HCT116 (cell line): Measurements from ENCODE around the gene ITPKA. TPM values are rescaled to one million over a fixed set of nuclear protein-coding genes. Genes with fewer than 3 reads are reported as not detected.

Experiments
- ATAC-seq: fragments of 200-7000 bp; cut with Tn5 transposase; 2 replicates; pipeline ENCODE4 v1.9.1; 2020; ENCODE audit warnings: mild to moderate bottlenecking, moderate library complexity
- BruUV-seq: library from RNA; stranded (reverse); fragments of 400-500 nt; replicated peaks from 2 replicates; lab custom pipeline; 2021; lab: Mats Ljungman, UMichigan
- CTCF ChIA-PET: fragments of 300-600 bp; sonication (Branson Sonifier 250); formaldehyde crosslinking; loops from one replicate; lab custom pipeline; 2021; ENCODE audit warnings: antibody characterized with exemption; lab: Charles Lee
- POLR2A ChIA-PET: fragments of 300-600, 350-600 bp; sonication (Branson Sonifier 250); formaldehyde crosslinking; loops from one replicate; lab custom pipeline; 2021; ENCODE audit warnings: antibody characterized with exemption; lab: Charles Lee
- RAD21 ChIA-PET, 2 experiments: fragments of 300-600 bp; sonication (Branson Sonifier 250); formaldehyde crosslinking; loops; one replicate each; lab custom pipeline; 2023; ENCODE audit warnings: low total read pairs in 2 of 2; ENCODE audit not compliant: uncharacterized antibody in 2 of 2, unreplicated experiment in 2 of 2, low non-redundant PET in 1 of 2; lab: Charles Lee
- DNase-seq: peaks from one replicate; pipeline ENCODE4 v3.0.0-alpha.2; 2010; ENCODE audit warnings: low read depth, low spot score
- H2AFZ ChIP-seq: fragments of 200-600 bp; shearing (Covaris generic), sonication (generic); 2 replicates; pipeline ENCODE4 v1.6.1; 2017; ENCODE audit warnings: low read depth, mixed run types, mixed read lengths, antibody characterized with exemption, low read length; ENCODE audit not compliant: poor library complexity, severe bottlenecking
- H3K27ac ChIP-seq: 2 replicates; pipeline ENCODE4 v1.5.1; 2012; ENCODE audit warnings: low read depth, low read length
- H3K27me3 ChIP-seq: fragments of 200-600 bp; sonication (generic); 2 replicates; pipeline ENCODE4 v1.6.1; 2016; ENCODE audit warnings: mixed run types, low read length, mixed read lengths; ENCODE audit not compliant: insufficient read depth
- H3K36me3 ChIP-seq, 2 experiments: fragments of 200-500 bp in 1 of 2; fragments of 200-600 bp in 1 of 2; sonication (Bioruptor generic) in 1 of 2; sonication (generic) in 1 of 2; 2 replicates each; pipeline versions ENCODE4 v1.5.1 to v1.6.1; 2014 to 2016; ENCODE audit warnings: low read length in 2 of 2, inconsistent platforms in 1 of 2, mixed read lengths in 1 of 2, mixed run types in 1 of 2; ENCODE audit not compliant: insufficient read depth in 2 of 2, control insufficient read depth in 1 of 2
- H3K4me1 ChIP-seq, 2 experiments: fragments of 200-600 bp in 1 of 2; sonication (generic) in 1 of 2; 2 replicates each; pipeline versions ENCODE4 v1.5.1 to v1.6.1; 2012 to 2017; ENCODE audit warnings: low read length in 2 of 2, inconsistent platforms in 1 of 2, mild to moderate bottlenecking in 1 of 2, mixed read lengths in 1 of 2, mixed run types in 1 of 2, moderate library complexity in 1 of 2; ENCODE audit not compliant: insufficient read depth in 2 of 2, control insufficient read depth in 1 of 2
- H3K4me2 ChIP-seq: fragments of 200-600 bp; sonication (generic); 2 replicates; pipeline ENCODE4 v1.6.1; 2017; ENCODE audit warnings: mixed run types, low read length, mixed read lengths
- H3K4me3 ChIP-seq, 2 experiments: fragments of 200-600 bp in 1 of 2; sonication (generic) in 1 of 2; replicated peaks in 1 of 2; 2 replicates each; pipeline ENCODE4 v1.5.1; 2011 to 2016; ENCODE audit warnings: low read length in 2 of 2, control low read depth in 1 of 2, low read depth in 1 of 2, mild to moderate bottlenecking in 1 of 2, mixed read lengths in 1 of 2, mixed run types in 1 of 2
- H3K79me2 ChIP-seq: fragments of 200-600 bp; sonication (generic); 2 replicates; pipeline ENCODE4 v1.6.1; 2017; ENCODE audit warnings: mild to moderate bottlenecking, mixed run types, low read length, moderate library complexity, mixed read lengths; ENCODE audit not compliant: insufficient read depth
- H3K9ac ChIP-seq: fragments of 200-600 bp; sonication (generic); 2 replicates; pipeline ENCODE4 v1.6.1; 2016; ENCODE audit warnings: low read length, mixed read lengths
- H3K9me2 ChIP-seq: fragments of 200-600 bp; sonication (generic), shearing (Covaris generic); 2 replicates; pipeline ENCODE4 v1.6.1; 2017; ENCODE audit warnings: mixed run types, mild to moderate bottlenecking, moderate library complexity; ENCODE audit not compliant: insufficient read depth
- H3K9me3 ChIP-seq, 2 experiments: fragments of 200-500 bp in 1 of 2; fragments of 200-600 bp in 1 of 2; sonication (Bioruptor generic) in 1 of 2; sonication (generic) in 1 of 2; 2 replicates each; pipeline ENCODE4 v1.6.1; 2014 to 2017; ENCODE audit warnings: low read length in 2 of 2, mixed read lengths in 2 of 2, inconsistent platforms in 1 of 2, low read depth in 1 of 2, mild to moderate bottlenecking in 1 of 2, mixed run types in 1 of 2, moderate library complexity in 1 of 2; ENCODE audit not compliant: control insufficient read depth in 1 of 2, insufficient read depth in 1 of 2
- H4K20me1 ChIP-seq: fragments of 200-600 bp; sonication (generic), shearing (Covaris generic); 2 replicates; pipeline ENCODE4 v1.6.1; 2017; ENCODE audit warnings: mixed run types, mild to moderate bottlenecking, moderate library complexity; ENCODE audit not compliant: insufficient read depth
- ZBTB33 ChIP-seq: IDR thresholded peaks from 2 replicates; pipeline ENCODE4 v1.6.1; 2011; ENCODE audit warnings: mild to moderate bottlenecking, low read length, moderate library complexity; ENCODE audit not compliant: insufficient replicate concordance; ENCODE audit errors: extremely low read depth
- intact Hi-C: fragments of 100-400 bp; cut with micrococcal nuclease; formaldehyde crosslinking; loops from 2 replicates; pipeline ENCODE4 v1.10.0; 2022
- total RNA-seq: library from RNA; stranded (reverse); gene quantifications from one replicate; pipeline ENCODE4 v1.2.1, GENCODE V29; 2021; ENCODE audit not compliant: unreplicated experiment
- TF ChIP-seq, protein P1 (sequence below), 3 experiments: fragments of 200-600 bp in 1 of 3; sonication (generic) in 1 of 3; IDR thresholded peaks in 2 of 3; conservative IDR thresholded peaks in 1 of 3; 2 replicates each; pipeline ENCODE4 v1.5.1; 2012 to 2017; ENCODE audit warnings: low read depth in 2 of 3, low read length in 2 of 3, antibody characterized with exemption in 1 of 3, borderline replicate concordance in 1 of 3, control low read depth in 1 of 3, mild to moderate bottlenecking in 1 of 3, mixed read lengths in 1 of 3, mixed run types in 1 of 3, moderate library complexity in 1 of 3; ENCODE audit not compliant: insufficient read depth in 1 of 3

ITPKA gene
- total RNA-seq, 1 experiment from 2014 or later: 10.8 TPM

- no peak overlapping the region for H3K4me3 ChIP-seq
- H3K36me3 ChIP-seq: no peaks in the 10 kb centered on the region; a peak in 1 of 4 replicates
- no peaks in the 10 kb centered on the region for H3K79me2 ChIP-seq
- H3K4me2 ChIP-seq: no peak overlapping the region
- TF ChIP-seq ZBTB33: no peak
- TF ChIP-seq, protein P1, sequence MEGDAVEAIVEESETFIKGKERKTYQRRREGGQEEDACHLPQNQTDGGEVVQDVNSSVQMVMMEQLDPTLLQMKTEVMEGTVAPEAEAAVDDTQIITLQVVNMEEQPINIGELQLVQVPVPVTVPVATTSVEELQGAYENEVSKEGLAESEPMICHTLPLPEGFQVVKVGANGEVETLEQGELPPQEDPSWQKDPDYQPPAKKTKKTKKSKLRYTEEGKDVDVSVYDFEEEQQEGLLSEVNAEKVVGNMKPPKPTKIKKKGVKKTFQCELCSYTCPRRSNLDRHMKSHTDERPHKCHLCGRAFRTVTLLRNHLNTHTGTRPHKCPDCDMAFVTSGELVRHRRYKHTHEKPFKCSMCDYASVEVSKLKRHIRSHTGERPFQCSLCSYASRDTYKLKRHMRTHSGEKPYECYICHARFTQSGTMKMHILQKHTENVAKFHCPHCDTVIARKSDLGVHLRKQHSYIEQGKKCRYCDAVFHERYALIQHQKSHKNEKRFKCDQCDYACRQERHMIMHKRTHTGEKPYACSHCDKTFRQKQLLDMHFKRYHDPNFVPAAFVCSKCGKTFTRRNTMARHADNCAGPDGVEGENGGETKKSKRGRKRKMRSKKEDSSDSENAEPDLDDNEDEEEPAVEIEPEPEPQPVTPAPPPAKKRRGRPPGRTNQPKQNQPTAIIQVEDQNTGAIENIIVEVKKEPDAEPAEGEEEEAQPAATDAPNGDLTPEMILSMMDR (IDR thresholded peaks at IDR 0.05 in 2 of 3, conservative IDR thresholded peaks at IDR 0.05 in 1 of 3; ENCODE audit: borderline replicate concordance in 1 of 3, insufficient read depth in 1 of 3, low read depth in 2 of 3, low read length in 2 of 3): peak; percentile 41 to 53 (median 52); a peak in 4 of 6 replicates
- no TSS peak for BruUV-seq
- DNase-seq (no peak), ATAC-seq (peak; percentile 85)
- ChIA-PET POLR2A (no interaction called here), RAD21 (interaction anchor here in 1 of 2 experiments (1.1 kb wide), 1 partner anchor 41 kb away, joined by 4 read pairs; no protein-coding TSS in a partner anchor), CTCF (interaction anchor here (1.2 to 2.3 kb wide), 2 partner anchors 41 to 51 kb away, joined by 5 to 28 read pairs; no protein-coding TSS in a partner anchor)
- no peaks in the 10 kb centered on the region for H4K20me1 ChIP-seq
- no peak overlapping the region for H3K27ac ChIP-seq
- no peak overlapping the region for H2AFZ ChIP-seq
- H3K4me1 ChIP-seq: peaks cover 13 to 21% of the 10 kb centered on the region in 2 experiments
- H3K27me3 ChIP-seq: no peaks in the 10 kb centered on the region
- no peak overlapping the region for H3K9ac ChIP-seq
- intact Hi-C loops: loop anchor here (1.0 kb wide), 1 partner anchor 42 kb away; no protein-coding TSS in a partner anchor
- H3K9me2 ChIP-seq: no peaks in the 10 kb centered on the region
- H3K9me3 ChIP-seq: no peaks in the 10 kb centered on the region
These were observed 13.2 kb downstream of the ITPKA start for GRCh38 chr15:41506796-41507341.
